ENCODE data around the gene TGFB3. TPM values are rescaled to one million over a fixed set of nuclear protein-coding genes. Genes with fewer than 3 reads are reported as not detected.

TGFB3 gene
- total RNA-seq, 3 donors from 2014 or later (not counting 1 experiment from before 2014, with no cell fraction given), result 10.6 to 12.8 (median 12.3) TPM

- Mint-ChIP-seq H3K27me3 (ENCODE audit: low read depth in 2 of 2) (no peaks in the 10 kb centered on the region), H3K36me3 (no peaks in the 10 kb centered on the region), H3K4me1 (peaks cover 36 to 37% of the 10 kb centered on the region in 2 donors), H3K9me3 (no peaks in the 10 kb centered on the region), H3K4me3 (no peak overlapping the region), H3K27ac (no peak overlapping the region)
- no peaks in the 10 kb centered on the region for H3K9me3 ChIP-seq (ENCODE audit: control insufficient read depth, insufficient read depth, low read length)
- no peak overlapping the region for H3K27ac ChIP-seq (ENCODE audit: low read length)
- no peak overlapping the region for H3K4me3 ChIP-seq (ENCODE audit: low read length)
- no peaks in the 10 kb centered on the region for H3K27me3 ChIP-seq (ENCODE audit: control insufficient read depth, insufficient read depth, low read length)
- H3K4me1 ChIP-seq (ENCODE audit: control insufficient read depth, insufficient read depth, low read length), result peaks cover 29% of the 10 kb centered on the region
- intact Hi-C loops (cut with micrococcal nuclease), result no loop called here
- no peak for TF ChIP-seq CTCF (IDR thresholded peaks at IDR 0.05)
- no peak for DNase-seq
- H3K36me3 ChIP-seq (ENCODE audit: control insufficient read depth, insufficient read depth, low read length), result no peaks in the 10 kb centered on the region
- no peak for ATAC-seq
- WGBS (ENCODE audit: insufficient coverage), result 79% methylated on average over 7 of the region's 8 CpGs
Observed at GRCh38 chr14:75976826-75977581, 4.8 kb downstream of the TGFB3 start.

GRCh38 chr14:75972801-75973421, 8.9 kb downstream of the TGFB3 start:
- no peaks in the 10 kb centered on the region for H3K9me3 Mint-ChIP-seq
- no peak for ATAC-seq
- H3K27ac Mint-ChIP-seq, result no peak overlapping the region
- Histone ChIP-seq H3K4me3 (ENCODE audit: low read length) (no peak overlapping the region), H3K27me3 (ENCODE audit: control insufficient read depth, insufficient read depth, low read length) (no peaks in the 10 kb centered on the region), H3K36me3 (ENCODE audit: control insufficient read depth, insufficient read depth, low read length) (no peaks in the 10 kb centered on the region), H3K9me3 (ENCODE audit: control insufficient read depth, insufficient read depth, low read length) (no peaks in the 10 kb centered on the region), H3K27ac (ENCODE audit: low read length) (no peak overlapping the region), H3K4me1 (ENCODE audit: control insufficient read depth, insufficient read depth, low read length) (no peaks in the 10 kb centered on the region)
- TF ChIP-seq CTCF (IDR thresholded peaks at IDR 0.05), result no peak
- H3K4me1 Mint-ChIP-seq, result peaks cover 0 to 3% of the 10 kb centered on the region in 2 donors
- H3K4me3 Mint-ChIP-seq, result no peak overlapping the region
- no peaks in the 10 kb centered on the region for H3K36me3 Mint-ChIP-seq
- H3K27me3 Mint-ChIP-seq (ENCODE audit: low read depth in 2 of 2), result no peaks in the 10 kb centered on the region
- no peak for DNase-seq
- WGBS (ENCODE audit: insufficient coverage), result 67% methylated on average over 7 of the region's 7 CpGs
- intact Hi-C loops (cut with micrococcal nuclease), result no loop called here

- Mint-ChIP-seq H3K4me1 (no peaks in the 10 kb centered on the region), H3K9me3 (no peaks in the 10 kb centered on the region), H3K4me3 (no peak overlapping the region), H3K36me3 (no peaks in the 10 kb centered on the region), H3K27ac (no peak overlapping the region), H3K27me3 (ENCODE audit: low read depth in 2 of 2) (no peaks in the 10 kb centered on the region)
- no peaks in the 10 kb centered on the region for H3K4me1 ChIP-seq (ENCODE audit: control insufficient read depth, insufficient read depth, low read length)
- 97% methylated on average over 15 of the region's 15 CpGs for WGBS (ENCODE audit: insufficient coverage)
- intact Hi-C loops (cut with micrococcal nuclease), result no loop called here
- DNase-seq, result no peak
- ATAC-seq, result no peak
- no peaks in the 10 kb centered on the region for H3K27me3 ChIP-seq (ENCODE audit: control insufficient read depth, insufficient read depth, low read length)
- no peaks in the 10 kb centered on the region for H3K36me3 ChIP-seq (ENCODE audit: control insufficient read depth, insufficient read depth, low read length)
- no peak for TF ChIP-seq CTCF (IDR thresholded peaks at IDR 0.05)
- no peak overlapping the region for H3K4me3 ChIP-seq (ENCODE audit: low read length)
- H3K9me3 ChIP-seq (ENCODE audit: control insufficient read depth, insufficient read depth, low read length), result no peaks in the 10 kb centered on the region
- no peak overlapping the region for H3K27ac ChIP-seq (ENCODE audit: low read length)
Observed at GRCh38 chr14:75971509-75971908, 10.3 kb downstream of the TGFB3 start.
